Rectal smooth muscle tissue (tissue), 1 donor: Measurements from ENCODE around the gene KAT7.
A peak's percentile ranks its signal among the peaks of the same experiment; 100 is the strongest.
"Not testable (repeated sequence)": the region's sequence is repeated elsewhere in the genome, so short reads cannot be mapped to it uniquely, and the experiment has no call there.

Experiments used
- H3K27ac ChIP-seq: one replicate; pipeline ENCODE4 v1.7.0; 2013; ENCODE audit warnings: low read depth, low read length, inconsistent platforms
- H3K27me3 ChIP-seq: one replicate; pipeline ENCODE4 v1.7.0; 2013; ENCODE audit warnings: low read length; ENCODE audit not compliant: control insufficient read depth, insufficient read depth
- H3K36me3 ChIP-seq: one replicate; pipeline ENCODE4 v1.7.0; 2013; ENCODE audit warnings: low read length; ENCODE audit not compliant: control insufficient read depth, insufficient read depth
- H3K4me1 ChIP-seq: one replicate; pipeline ENCODE4 v1.7.0; 2013; ENCODE audit warnings: low read length; ENCODE audit not compliant: control insufficient read depth, insufficient read depth
- H3K4me3 ChIP-seq: one replicate; pipeline ENCODE4 v1.7.0; 2013; ENCODE audit warnings: low read length
- H3K9ac ChIP-seq: one replicate; pipeline ENCODE4 v1.7.0; 2013; ENCODE audit warnings: low read length

The KAT7 gene

GRCh38 chr17:49752508-49752907 is 36.0 kb upstream of the KAT7 start:
- no peaks in the 10 kb centered on the region for H3K4me1 ChIP-seq
- H3K4me3 ChIP-seq: no peak overlapping the region
- no peak overlapping the region for H3K9ac ChIP-seq
- H3K27ac ChIP-seq: no peak overlapping the region
- H3K27me3 ChIP-seq: no peaks in the 10 kb centered on the region
- peaks cover 3% of the 10 kb centered on the region for H3K36me3 ChIP-seq

DNA sequence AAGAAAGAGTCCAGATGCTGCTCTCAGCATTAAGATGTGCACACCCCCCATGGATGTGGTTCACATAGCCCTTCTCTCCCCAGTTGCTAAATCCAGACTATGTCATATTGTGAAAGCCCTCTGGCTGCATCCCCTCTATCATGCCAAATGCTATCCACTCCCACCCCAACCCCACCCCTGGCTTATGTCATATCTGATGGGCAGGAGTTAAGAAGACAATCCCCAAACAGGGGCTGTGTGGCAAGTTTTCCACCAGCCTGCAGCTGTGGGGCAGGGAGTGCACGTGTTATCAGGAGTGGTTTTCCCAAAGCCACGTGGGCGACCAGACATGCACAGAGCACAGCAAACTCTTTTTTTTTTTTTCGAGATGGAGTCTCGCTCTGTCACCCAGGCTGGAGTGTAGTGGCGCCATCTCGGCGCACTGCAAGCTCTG is 34.5 kb upstream of the KAT7 start:
- Histone ChIP-seq H3K9ac (no peak overlapping the region), H3K36me3 (peaks cover 3% of the 10 kb centered on the region), H3K4me1 (peaks cover 3% of the 10 kb centered on the region), H3K27me3 (no peaks in the 10 kb centered on the region), H3K27ac (no peak overlapping the region), H3K4me3 (no peak overlapping the region)

GRCh38 chr17:49755663-49756283 is 32.7 kb upstream of the KAT7 start:
- peaks cover 8% of the 10 kb centered on the region for H3K4me1 ChIP-seq
- no peak overlapping the region for H3K27ac ChIP-seq
- no peak overlapping the region for H3K9ac ChIP-seq
- no peaks in the 10 kb centered on the region for H3K27me3 ChIP-seq
- H3K4me3 ChIP-seq: no peak overlapping the region
- no peaks in the 10 kb centered on the region for H3K36me3 ChIP-seq

- H3K9ac ChIP-seq: no peak overlapping the region
- no peaks in the 10 kb centered on the region for H3K27me3 ChIP-seq
- peaks cover 16% of the 10 kb centered on the region for H3K4me1 ChIP-seq
- H3K36me3 ChIP-seq: no peaks in the 10 kb centered on the region
- H3K27ac ChIP-seq: no peak overlapping the region
- no peak overlapping the region for H3K4me3 ChIP-seq
Measured at GRCh38 chr17:49756323-49757150, 31.9 kb upstream of the KAT7 start.

DNA sequence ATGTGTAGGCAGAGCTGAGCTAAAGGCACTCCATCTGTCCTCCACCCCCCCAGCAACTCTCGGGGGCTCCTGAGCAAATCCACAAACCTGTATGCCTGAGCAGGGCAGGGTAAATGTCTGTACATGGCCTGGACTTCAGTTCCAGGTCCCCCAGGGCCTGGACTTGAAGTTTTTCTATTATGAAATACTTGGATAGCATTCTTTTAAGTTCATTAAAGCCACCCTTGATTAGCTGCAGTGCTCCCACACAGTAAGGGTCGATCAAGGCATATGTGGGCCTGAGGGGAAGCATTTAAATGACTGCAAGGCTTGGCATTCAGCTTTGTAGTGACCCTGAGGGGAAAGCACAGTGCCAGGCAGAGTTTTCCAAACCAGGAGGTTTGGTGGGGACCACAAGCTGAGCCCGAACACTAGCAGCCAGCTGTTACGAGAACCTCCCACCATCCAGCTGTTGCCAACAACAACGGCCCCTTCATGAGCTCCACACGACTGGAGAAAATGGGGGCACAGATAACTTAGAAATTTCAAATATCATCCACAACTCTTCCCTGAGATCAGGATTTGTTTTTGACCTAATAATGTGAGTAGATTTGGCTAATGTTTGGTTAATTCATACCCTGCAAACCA is 31.2 kb upstream of the KAT7 start:
- no peaks in the 10 kb centered on the region for H3K27me3 ChIP-seq
- no peak overlapping the region for H3K27ac ChIP-seq
- H3K4me1 ChIP-seq: peaks cover 18% of the 10 kb centered on the region
- H3K9ac ChIP-seq: no peak overlapping the region
- H3K4me3 ChIP-seq: no peak overlapping the region
- no peaks in the 10 kb centered on the region for H3K36me3 ChIP-seq

GRCh38 chr17:49758464-49759010 is 29.9 kb upstream of the KAT7 start:
- H3K36me3 ChIP-seq, H3K9ac ChIP-seq, H3K27me3 ChIP-seq, H3K4me3 ChIP-seq: not testable (repeated sequence)
- Histone ChIP-seq H3K4me1 (peaks cover 22% of the 10 kb centered on the region), H3K27ac (peak overlapping the region; percentile 38)

- Histone ChIP-seq H3K4me1 (peaks cover 22% of the 10 kb centered on the region), H3K9ac (no peak overlapping the region), H3K27ac (peak overlapping the region; percentile 38), H3K27me3 (no peaks in the 10 kb centered on the region), H3K36me3 (no peaks in the 10 kb centered on the region), H3K4me3 (no peak overlapping the region)
Measured at GRCh38 chr17:49759203-49759602, 29.3 kb upstream of the KAT7 start.

GRCh38 chr17:49760296-49760695 is 28.2 kb upstream of the KAT7 start:
- Histone ChIP-seq H3K27ac (no peak overlapping the region), H3K27me3 (no peaks in the 10 kb centered on the region), H3K4me3 (no peak overlapping the region), H3K36me3 (no peaks in the 10 kb centered on the region), H3K9ac (no peak overlapping the region), H3K4me1 (peaks cover 28% of the 10 kb centered on the region)

DNA sequence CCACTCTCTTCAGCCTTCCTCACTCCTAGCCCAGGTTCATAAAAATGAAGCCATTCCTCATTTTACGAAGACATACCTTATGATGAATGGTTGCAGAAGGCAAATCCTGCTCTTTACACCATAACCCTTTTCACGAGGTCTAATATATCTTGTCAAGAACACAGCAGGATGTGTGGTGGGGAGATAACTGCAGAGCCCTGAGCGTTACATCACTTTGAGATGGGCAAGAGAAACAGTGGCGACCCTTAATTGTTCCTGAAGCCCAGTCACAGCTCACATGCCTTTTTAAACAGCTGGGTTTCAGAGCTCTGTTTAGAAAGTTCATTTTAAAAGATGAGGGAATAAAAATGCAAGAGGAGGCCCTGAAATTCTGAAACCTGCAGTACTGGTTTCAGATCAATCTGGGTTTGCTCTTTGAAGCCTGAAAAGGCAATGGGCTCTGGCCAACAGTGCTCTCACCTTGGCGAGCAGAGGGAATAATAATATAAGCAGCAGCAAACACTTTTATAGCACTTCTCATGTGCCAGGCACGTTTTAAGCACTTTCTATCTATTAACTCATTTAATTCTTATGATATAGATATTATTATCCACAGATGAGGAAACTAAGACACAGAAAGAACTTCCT is 27.4 kb upstream of the KAT7 start:
- peak overlapping the region; percentile 8 for H3K27ac ChIP-seq
- H3K27me3 ChIP-seq: no peaks in the 10 kb centered on the region
- no peak overlapping the region for H3K9ac ChIP-seq
- H3K4me1 ChIP-seq: peaks cover 28% of the 10 kb centered on the region
- no peak overlapping the region for H3K4me3 ChIP-seq
- no peaks in the 10 kb centered on the region for H3K36me3 ChIP-seq

DNA sequence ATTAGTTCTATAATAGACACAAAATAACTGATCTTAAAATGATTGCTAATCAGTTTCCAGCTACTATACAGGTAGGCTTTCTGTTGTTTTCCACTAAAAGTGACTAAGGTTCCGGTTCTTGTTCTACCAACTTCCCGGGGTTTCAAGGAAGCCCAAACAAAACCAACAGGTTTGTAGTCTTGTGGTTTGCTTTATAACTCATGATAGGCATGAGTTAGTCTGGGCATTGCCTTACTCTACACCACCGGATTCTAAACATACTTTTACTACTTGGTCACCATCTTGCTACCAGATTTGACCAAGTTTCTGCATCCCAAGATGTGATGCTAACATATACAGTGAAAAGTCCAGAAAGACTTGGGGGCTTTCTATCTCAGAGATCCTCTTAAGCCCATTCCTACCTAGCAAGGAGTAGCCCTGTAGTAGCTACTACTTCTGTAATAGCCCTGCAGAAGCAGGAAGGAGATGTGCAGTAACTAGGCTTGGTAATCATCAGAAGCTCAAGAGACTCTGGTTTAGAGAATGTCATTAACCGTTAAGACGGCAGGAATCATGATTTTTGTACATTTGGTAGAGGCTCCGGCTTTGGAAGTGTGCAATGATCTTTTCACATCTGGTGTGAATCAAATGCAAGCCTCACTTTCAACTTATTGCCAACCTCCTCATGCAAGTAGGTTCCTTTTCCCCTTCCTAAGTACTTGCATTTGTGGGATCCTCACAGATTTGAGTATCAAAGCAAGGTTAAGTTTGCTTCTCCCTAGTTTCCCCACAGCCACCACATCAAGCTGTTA is 26.1 kb upstream of the KAT7 start:
- H3K27ac ChIP-seq: peak overlapping the region; percentile 59
- H3K36me3 ChIP-seq: no peaks in the 10 kb centered on the region
- no peak overlapping the region for H3K9ac ChIP-seq
- no peaks in the 10 kb centered on the region for H3K27me3 ChIP-seq
- H3K4me3 ChIP-seq: peak overlapping the region; percentile 84
- peaks cover 28% of the 10 kb centered on the region for H3K4me1 ChIP-seq

DNA sequence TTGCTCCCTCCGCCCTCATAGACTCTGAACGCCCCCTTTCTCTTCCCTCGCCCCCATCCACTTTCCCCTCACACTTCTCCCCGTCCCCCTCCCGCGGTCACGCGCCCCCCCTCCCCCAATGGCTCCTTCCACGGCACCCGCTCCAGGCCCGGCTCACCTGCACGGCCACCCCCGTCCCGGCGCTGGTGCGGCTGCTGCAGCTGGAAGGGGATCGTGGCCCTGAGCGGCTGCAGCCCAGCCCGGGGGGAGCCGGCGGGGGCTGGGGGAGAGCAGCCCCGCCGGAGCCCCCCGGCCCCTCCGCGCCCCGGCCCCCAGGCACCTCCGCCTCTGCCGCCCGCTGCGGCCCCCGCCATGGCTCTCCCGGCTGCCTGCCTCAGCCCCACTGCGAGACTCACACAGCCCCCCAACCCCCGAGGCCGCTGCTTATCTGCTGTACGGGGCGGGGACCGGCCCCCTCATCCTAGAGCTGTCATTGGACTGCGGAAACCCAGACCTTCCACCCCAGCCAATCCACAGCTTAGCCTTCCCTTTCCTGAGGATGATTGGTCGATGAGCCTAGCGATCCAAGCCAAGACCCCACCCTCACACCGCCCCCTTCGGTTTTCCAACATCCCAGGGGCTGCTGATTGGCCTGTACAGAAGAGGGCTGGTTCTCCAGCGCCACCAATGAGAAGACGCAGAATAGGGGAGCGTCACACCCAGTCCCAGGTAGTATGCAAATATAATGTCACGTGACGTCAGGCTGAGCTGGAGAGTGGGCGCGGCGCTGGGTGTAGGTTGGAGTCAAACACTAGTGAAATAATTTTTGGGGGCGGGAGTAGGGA is 24.5 kb upstream of the KAT7 start, which contains the start of gene FAM117A:
TSS of gene FAM117A (minus strand) at position 397 of the 824 bp plus-strand sequence. CDS start at position 353, 44 bp downstream.
- H3K27ac ChIP-seq: peak within 1 kb of the TSS; percentile 59
- H3K4me1 ChIP-seq: peaks cover 25% of the 10 kb centered on the region

More for the DNA sequence above, 24.5 kb upstream of the KAT7 start, which contains the start of gene FAM117A:
- Histone ChIP-seq H3K4me3 (peak within 1 kb of the TSS; percentile 84), H3K9ac (peak within 1 kb of the TSS; percentile 43), H3K27me3 (no peaks in the 10 kb centered on the region), H3K36me3 (no peaks in the 10 kb centered on the region)
